ENCODE measurements around the gene FNDC5.
A peak's percentile ranks its signal among the peaks of the same experiment; 100 is the strongest.

Gene FNDC5

GRCh38 chr1:32817159-32817814 is 53.4 kb downstream of the FNDC5 start, which contains the start of the genes S100PBP and YARS1:
TSS of gene S100PBP (plus strand) at chr1:32817653. CDS start at chr1:32826100, 8,447 bp downstream.
TSS of gene YARS1 (minus strand) at chr1:32817358. CDS start at chr1:32817244, 114 bp downstream.
- DNase-seq (ENCODE audit: low read depth, low spot score) = peak; percentile 94

- DNase-seq (ENCODE audit: low read depth, low spot score) = no peak
Observed at GRCh38 chr1:32816676-32817158, 54.0 kb downstream of the FNDC5 start.

- DNase-seq (ENCODE audit: low read depth, low spot score) = no peak
Observed at GRCh38 chr1:32813941-32814739, 56.6 kb downstream of the FNDC5 start.

Measured in brain pericyte (primary cell).